Measurements from ENCODE around the gene MYH11. TPM values are rescaled to one million over a fixed set of nuclear protein-coding genes. Genes with fewer than 3 reads are reported as not detected.

MYH11 gene
- total RNA-seq, 1 donor from 2014 or later: 0.05 TPM

DNA sequence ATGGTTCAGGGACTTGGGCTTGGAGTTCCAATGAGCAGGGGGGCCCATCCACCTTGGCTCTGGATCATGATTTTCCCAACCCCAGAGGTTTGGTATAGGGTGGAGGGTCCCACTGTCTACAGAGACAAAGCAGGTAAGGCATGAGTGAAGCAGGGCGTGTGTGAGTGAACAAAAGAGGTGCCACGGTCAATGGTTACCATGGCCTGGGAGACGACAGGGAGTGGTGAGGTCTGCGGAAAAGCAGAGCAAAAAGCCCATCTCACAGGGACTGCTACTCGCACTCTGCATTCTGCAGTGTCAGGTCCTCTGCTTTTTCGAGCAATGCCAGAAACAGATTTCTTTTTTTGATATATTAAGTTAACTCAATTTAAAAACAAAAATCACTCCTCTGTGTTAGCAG is 24.6 kb downstream of the MYH11 start:
- Mint-ChIP-seq H3K4me3 (no peak overlapping the region), H3K27me3 (ENCODE audit: low read depth) (no peaks in the 10 kb centered on the region), H3K27ac (ENCODE audit: unreplicated experiment) (no peak overlapping the region), H3K9me3 (no peaks in the 10 kb centered on the region), H3K36me3 (ENCODE audit: low read depth) (no peaks in the 10 kb centered on the region), H3K4me1 (no peaks in the 10 kb centered on the region)
- no peak for DNase-seq (ENCODE audit: low read depth, low spot score)
- TF ChIP-seq, protein P1, sequence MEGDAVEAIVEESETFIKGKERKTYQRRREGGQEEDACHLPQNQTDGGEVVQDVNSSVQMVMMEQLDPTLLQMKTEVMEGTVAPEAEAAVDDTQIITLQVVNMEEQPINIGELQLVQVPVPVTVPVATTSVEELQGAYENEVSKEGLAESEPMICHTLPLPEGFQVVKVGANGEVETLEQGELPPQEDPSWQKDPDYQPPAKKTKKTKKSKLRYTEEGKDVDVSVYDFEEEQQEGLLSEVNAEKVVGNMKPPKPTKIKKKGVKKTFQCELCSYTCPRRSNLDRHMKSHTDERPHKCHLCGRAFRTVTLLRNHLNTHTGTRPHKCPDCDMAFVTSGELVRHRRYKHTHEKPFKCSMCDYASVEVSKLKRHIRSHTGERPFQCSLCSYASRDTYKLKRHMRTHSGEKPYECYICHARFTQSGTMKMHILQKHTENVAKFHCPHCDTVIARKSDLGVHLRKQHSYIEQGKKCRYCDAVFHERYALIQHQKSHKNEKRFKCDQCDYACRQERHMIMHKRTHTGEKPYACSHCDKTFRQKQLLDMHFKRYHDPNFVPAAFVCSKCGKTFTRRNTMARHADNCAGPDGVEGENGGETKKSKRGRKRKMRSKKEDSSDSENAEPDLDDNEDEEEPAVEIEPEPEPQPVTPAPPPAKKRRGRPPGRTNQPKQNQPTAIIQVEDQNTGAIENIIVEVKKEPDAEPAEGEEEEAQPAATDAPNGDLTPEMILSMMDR (conservative IDR thresholded peaks at IDR 0.05): no peak

DNA sequence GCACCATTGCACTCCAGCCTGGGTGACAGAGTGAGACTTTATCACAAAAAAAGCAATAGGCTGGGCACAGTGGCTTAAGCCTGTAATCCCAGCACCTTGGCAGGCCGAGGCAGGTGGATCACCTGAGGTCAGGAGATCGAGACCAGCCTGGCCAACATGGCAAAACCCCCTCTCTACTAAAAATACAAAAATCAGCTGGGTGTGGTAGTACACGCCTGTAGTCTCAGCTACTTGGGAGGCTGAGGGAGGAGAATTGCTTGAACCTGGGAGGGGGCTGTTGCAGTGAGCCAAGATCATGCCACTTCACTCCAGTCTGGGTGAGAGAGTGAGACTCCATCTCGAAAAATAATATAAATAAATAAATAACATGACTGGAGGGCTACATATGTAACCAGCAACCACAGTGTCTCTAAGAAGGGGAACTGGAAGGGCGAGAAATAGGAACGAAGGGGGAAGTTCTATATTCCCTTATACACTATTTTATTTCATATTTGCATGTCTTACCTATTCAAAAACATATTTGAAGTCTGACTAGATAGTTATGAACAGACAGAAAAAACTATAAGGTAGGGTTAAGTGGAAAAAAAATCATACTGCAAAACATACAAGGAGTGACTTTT is 25.9 kb downstream of the MYH11 start:
- Mint-ChIP-seq H3K27ac (ENCODE audit: unreplicated experiment) (no peak overlapping the region), H3K4me3 (no peak overlapping the region), H3K27me3 (ENCODE audit: low read depth) (no peaks in the 10 kb centered on the region), H3K4me1 (no peaks in the 10 kb centered on the region), H3K9me3 (no peaks in the 10 kb centered on the region), H3K36me3 (ENCODE audit: low read depth) (no peaks in the 10 kb centered on the region)
- TF ChIP-seq, protein P1 (conservative IDR thresholded peaks at IDR 0.05): no peak
- no peak for DNase-seq (ENCODE audit: low read depth, low spot score)

DNA sequence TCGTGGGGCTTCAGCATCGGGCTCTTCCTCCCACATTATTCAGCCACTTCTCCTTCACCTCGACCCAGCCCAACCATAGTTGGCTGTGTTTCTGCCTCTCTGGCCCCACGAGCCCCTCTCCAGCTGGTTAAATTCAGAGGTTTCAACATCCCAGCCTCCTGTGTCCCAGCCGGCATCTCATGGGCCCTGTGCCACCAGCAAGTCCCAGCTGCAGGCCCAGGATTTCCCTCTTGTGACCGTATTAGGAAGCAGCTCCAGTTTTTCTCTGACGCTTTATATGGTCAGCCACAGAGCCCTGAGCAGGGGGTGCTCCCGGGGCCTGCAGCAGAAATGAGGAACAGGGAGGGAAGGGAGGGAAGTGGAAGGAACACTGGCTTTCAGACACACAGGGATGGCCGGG is 27.4 kb downstream of the MYH11 start:
- Mint-ChIP-seq H3K27ac (ENCODE audit: unreplicated experiment) (no peak overlapping the region), H3K9me3 (no peaks in the 10 kb centered on the region)

DNA sequence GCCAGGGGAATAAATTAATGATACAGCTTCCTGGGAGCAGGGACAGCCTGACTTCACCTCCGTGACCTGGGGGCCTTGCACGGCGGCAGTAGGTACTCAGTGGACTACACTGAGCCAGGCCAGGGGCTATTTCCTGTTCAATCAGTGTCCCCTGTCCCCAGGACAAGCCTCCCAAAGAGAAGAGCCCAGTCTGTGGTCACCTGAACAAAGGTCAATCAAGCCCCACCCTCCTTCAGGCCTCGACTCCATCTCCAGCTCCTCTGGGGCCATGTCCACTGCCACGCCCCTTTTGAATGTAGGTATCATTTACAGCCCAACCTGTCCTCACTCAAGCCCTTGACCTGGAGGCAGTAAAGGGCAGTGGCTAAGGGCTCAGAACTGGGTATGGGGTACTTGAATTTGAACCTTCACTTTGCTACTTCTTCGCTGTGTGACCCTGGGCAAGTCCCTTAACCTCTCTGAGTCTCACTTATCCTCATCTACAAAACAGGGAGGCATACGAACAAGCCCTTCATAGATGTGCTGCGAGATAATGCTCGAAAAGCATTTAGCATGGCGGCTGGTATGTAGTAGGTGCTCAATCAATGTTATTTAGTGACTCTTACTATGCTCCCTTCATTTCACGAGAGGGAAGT is 29.0 kb downstream of the MYH11 start:
- TF ChIP-seq, protein P1 (conservative IDR thresholded peaks at IDR 0.05): no peak
- no peaks in the 10 kb centered on the region for H3K36me3 Mint-ChIP-seq (ENCODE audit: low read depth)
- H3K9me3 Mint-ChIP-seq: no peaks in the 10 kb centered on the region
- H3K4me1 Mint-ChIP-seq: no peaks in the 10 kb centered on the region
- DNase-seq (ENCODE audit: low read depth, low spot score): no peak
- H3K27me3 Mint-ChIP-seq (ENCODE audit: low read depth): peaks cover 5% of the 10 kb centered on the region
- no peak overlapping the region for H3K4me3 Mint-ChIP-seq
- no peak overlapping the region for H3K27ac Mint-ChIP-seq (ENCODE audit: unreplicated experiment)

More for the DNA sequence above, 27.4 kb downstream of the MYH11 start:
- H3K27me3 Mint-ChIP-seq (ENCODE audit: low read depth): peaks cover 3% of the 10 kb centered on the region
- H3K36me3 Mint-ChIP-seq (ENCODE audit: low read depth): no peaks in the 10 kb centered on the region
- no peak for DNase-seq (ENCODE audit: low read depth, low spot score)
- H3K4me1 Mint-ChIP-seq: no peaks in the 10 kb centered on the region
- H3K4me3 Mint-ChIP-seq: no peak overlapping the region
- TF ChIP-seq, protein P1 (conservative IDR thresholded peaks at IDR 0.05): no peak

DNA sequence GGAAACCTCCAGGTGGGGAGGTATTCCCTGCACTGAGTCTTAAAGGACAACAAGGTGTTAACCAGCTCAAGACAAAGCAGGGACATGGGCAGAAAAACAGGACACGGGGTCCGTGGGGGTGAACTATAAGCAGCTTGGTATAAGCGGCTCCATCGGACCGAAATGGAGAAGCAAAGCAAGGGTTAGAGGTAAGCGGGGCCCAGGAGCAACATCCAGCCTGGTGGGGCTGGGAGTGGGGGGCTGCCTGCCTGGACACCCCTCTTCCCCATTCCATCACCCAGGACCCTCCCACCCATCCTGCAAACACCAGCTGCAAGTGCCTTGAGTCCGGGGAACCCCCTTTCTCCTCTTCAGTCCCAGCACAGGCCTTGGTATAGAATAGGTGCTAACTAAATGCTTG is 29.5 kb downstream of the MYH11 start:
- H3K27me3 Mint-ChIP-seq (ENCODE audit: low read depth): peaks cover 5% of the 10 kb centered on the region

More for the DNA sequence above, 29.5 kb downstream of the MYH11 start:
- Mint-ChIP-seq H3K36me3 (ENCODE audit: low read depth) (no peaks in the 10 kb centered on the region), H3K9me3 (no peaks in the 10 kb centered on the region), H3K27ac (ENCODE audit: unreplicated experiment) (no peak overlapping the region), H3K4me1 (no peaks in the 10 kb centered on the region), H3K4me3 (no peak overlapping the region)
- TF ChIP-seq, protein P1 (conservative IDR thresholded peaks at IDR 0.05): no peak
- no peak for DNase-seq (ENCODE audit: low read depth, low spot score)
